Fibroblast of lung (primary cell): Measurements from ENCODE around the gene STAC2. TPM values are rescaled to one million over a fixed set of nuclear protein-coding genes. Genes with fewer than 3 reads are reported as not detected.

ENCODE experiments used
- DNase-seq, 2 donors: peaks; one replicate each; pipeline versions ENCODE4 v3.0.0 to v3.0.0-alpha.2; 2010; ENCODE audit warnings: low read depth in 2 of 2
- H2AFZ ChIP-seq: 2 replicates; pipeline ENCODE4 v1.5.1; 2012; ENCODE audit warnings: low read length, control low read depth, inconsistent platforms
- H3K27ac ChIP-seq: 2 replicates; pipeline ENCODE4 v1.5.1; 2011; ENCODE audit warnings: low read length, control low read depth; ENCODE audit not compliant: insufficient read depth
- H3K27me3 ChIP-seq: 2 replicates; pipeline ENCODE4 v1.5.1; 2011; ENCODE audit warnings: mild to moderate bottlenecking, low read length; ENCODE audit not compliant: control insufficient read depth, insufficient read depth
- H3K36me3 ChIP-seq: 2 replicates; pipeline ENCODE4 v1.5.1; 2011; ENCODE audit warnings: low read length; ENCODE audit not compliant: control insufficient read depth, insufficient read depth
- H3K4me1 ChIP-seq: 2 replicates; pipeline ENCODE4 v1.5.1; 2011; ENCODE audit warnings: low read length; ENCODE audit not compliant: control insufficient read depth, insufficient read depth; ENCODE audit errors: extremely low read depth
- H3K4me2 ChIP-seq: 2 replicates; pipeline ENCODE4 v1.5.1; 2011; ENCODE audit warnings: low read length, control low read depth; ENCODE audit not compliant: insufficient read depth; ENCODE audit errors: extremely low read depth
- H3K4me3 ChIP-seq, 4 experiments: fragments of 200-600 bp in 1 of 4; sonication (generic) in 1 of 4; replicated peaks in 1 of 4; 2 replicates each; pipeline ENCODE4 v1.5.1; 2011 to 2016; ENCODE audit warnings: low read length in 4 of 4, low read depth in 3 of 4, mild to moderate bottlenecking in 3 of 4, control low read depth in 2 of 4, inconsistent platforms in 1 of 4, mixed read lengths in 1 of 4; ENCODE audit not compliant: insufficient read depth in 1 of 4; ENCODE audit errors: control extremely low read depth in 1 of 4
- H3K79me2 ChIP-seq: 2 replicates; pipeline ENCODE4 v1.5.1; 2012; ENCODE audit warnings: mild to moderate bottlenecking, low read length, inconsistent platforms; ENCODE audit not compliant: control insufficient read depth, insufficient read depth
- H3K9ac ChIP-seq: 2 replicates; pipeline ENCODE4 v1.5.1; 2011; ENCODE audit warnings: mild to moderate bottlenecking, low read length, control low read depth; ENCODE audit not compliant: insufficient read depth
- H3K9me3 ChIP-seq: 2 replicates; pipeline ENCODE4 v1.5.1; 2012; ENCODE audit warnings: low read depth, low read length; ENCODE audit not compliant: control insufficient read depth, insufficient read depth
- H4K20me1 ChIP-seq: 2 replicates; pipeline ENCODE4 v1.5.1; 2011; ENCODE audit warnings: low read length; ENCODE audit not compliant: control insufficient read depth, insufficient read depth; ENCODE audit errors: extremely low read depth
- EZH2 ChIP-seq: IDR thresholded peaks from 2 replicates; pipeline ENCODE4 v1.5.1; 2012; ENCODE audit warnings: low read length, control low read depth, mild to moderate bottlenecking; ENCODE audit errors: missing control alignments
- polyA plus RNA-seq, 2 donors: library from polyadenylated mRNA; depleted of rRNA in 1 of 2; stranded (reverse) in 1 of 2; unstranded in 1 of 2; fragments of >200 nt; gene quantifications; 2 replicates each; pipeline ENCODE4 v1.2.1, GENCODE V29; 2011 to 2012; ENCODE audit warnings: missing spikeins in 1 of 2
- total RNA-seq: library from RNA; depleted of rRNA; stranded (reverse); fragments of >200 nt; gene quantifications from 2 replicates; pipeline ENCODE4 v1.2.1, GENCODE V29; 2014
- TF ChIP-seq, protein P1 (sequence below), 2 donors: IDR thresholded peaks in 1 of 2; conservative IDR thresholded peaks in 1 of 2; 1 replicate in 1 of 2; 2 replicates in 1 of 2; pipeline ENCODE4 v1.5.1; 2011 to 2012; ENCODE audit warnings: low read length in 2 of 2, control low read depth in 1 of 2, inconsistent platforms in 1 of 2, low read depth in 1 of 2, mild to moderate bottlenecking in 1 of 2

Gene STAC2
- total and polyA plus RNA-seq, 2 donors (not counting 1 experiment from before 2014, with no cell fraction given): 0.01 TPM; not detected in 1

DNA sequence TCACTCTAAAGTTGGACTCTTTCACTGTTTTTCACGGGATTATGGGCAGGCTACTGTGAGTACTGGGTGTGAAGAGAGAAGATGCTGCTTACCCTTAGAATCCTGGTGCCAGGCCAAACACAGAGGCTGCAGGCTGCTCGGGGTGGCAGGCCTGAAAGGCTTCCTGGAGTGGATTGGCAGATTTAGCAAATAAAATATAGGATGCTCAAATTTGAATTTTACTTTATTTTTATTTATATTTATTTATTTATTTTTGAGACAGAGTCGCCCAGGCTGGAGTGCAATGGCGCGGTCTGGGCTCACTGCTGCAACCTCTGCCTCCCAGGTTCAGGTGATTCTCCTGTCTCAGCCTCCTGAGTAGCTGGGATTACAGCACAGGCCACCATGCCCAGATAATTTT is 14.9 kb upstream of the STAC2 start:
- H3K4me1 ChIP-seq: no peaks in the 10 kb centered on the region
- no peak for DNase-seq
- TF ChIP-seq, protein P1, sequence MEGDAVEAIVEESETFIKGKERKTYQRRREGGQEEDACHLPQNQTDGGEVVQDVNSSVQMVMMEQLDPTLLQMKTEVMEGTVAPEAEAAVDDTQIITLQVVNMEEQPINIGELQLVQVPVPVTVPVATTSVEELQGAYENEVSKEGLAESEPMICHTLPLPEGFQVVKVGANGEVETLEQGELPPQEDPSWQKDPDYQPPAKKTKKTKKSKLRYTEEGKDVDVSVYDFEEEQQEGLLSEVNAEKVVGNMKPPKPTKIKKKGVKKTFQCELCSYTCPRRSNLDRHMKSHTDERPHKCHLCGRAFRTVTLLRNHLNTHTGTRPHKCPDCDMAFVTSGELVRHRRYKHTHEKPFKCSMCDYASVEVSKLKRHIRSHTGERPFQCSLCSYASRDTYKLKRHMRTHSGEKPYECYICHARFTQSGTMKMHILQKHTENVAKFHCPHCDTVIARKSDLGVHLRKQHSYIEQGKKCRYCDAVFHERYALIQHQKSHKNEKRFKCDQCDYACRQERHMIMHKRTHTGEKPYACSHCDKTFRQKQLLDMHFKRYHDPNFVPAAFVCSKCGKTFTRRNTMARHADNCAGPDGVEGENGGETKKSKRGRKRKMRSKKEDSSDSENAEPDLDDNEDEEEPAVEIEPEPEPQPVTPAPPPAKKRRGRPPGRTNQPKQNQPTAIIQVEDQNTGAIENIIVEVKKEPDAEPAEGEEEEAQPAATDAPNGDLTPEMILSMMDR (conservative IDR thresholded peaks at IDR 0.05 in 1 of 2, IDR thresholded peaks at IDR 0.05 in 1 of 2; ENCODE audit: low read depth in 1 of 2, low read length in 2 of 2): no peak
- TF ChIP-seq EZH2: no peak
- H4K20me1 ChIP-seq: no peaks in the 10 kb centered on the region
- H3K4me2 ChIP-seq: no peak overlapping the region
- no peak overlapping the region for H2AFZ ChIP-seq
- no peaks in the 10 kb centered on the region for H3K9me3 ChIP-seq
- peaks cover 12% of the 10 kb centered on the region for H3K27me3 ChIP-seq
- no peak overlapping the region for H3K4me3 ChIP-seq
- no peaks in the 10 kb centered on the region for H3K79me2 ChIP-seq
- no peak overlapping the region for H3K27ac ChIP-seq
- no peaks in the 10 kb centered on the region for H3K36me3 ChIP-seq
- no peak overlapping the region for H3K9ac ChIP-seq

DNA sequence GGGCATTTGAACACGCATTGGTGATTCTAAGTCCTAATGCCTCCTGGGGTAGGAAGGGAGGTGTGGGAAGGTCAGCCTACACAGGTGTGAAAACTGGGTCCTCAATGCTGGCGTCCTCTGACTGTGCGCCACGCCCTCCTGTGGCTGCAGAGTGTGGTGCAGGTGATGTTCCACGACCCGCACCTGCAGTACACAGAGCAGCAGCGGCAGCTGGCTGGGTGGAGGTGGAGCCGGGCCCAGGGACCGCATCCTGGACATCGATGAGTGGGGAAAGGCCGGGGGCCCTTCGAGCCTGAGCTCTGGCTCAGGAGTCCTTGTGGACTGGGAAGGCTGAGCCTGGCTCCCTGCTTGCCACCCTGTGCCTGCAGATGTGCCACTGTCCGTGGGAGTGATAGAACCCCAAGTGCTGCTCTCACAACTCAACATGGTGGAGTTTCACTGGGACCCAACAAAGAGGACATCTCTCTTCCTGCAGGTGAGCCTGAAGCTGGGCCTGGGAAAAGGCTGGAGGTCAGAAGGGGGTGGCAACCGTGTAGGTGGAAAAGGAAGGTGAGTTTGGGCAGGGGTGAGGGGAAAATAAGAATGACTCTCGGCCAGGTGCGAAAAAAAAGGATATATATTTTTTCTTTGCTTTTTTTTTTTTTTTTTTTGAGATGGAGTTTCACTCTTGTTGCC is 14.0 kb upstream of the STAC2 start:
- DNase-seq: no peak
- no peak overlapping the region for H3K4me3 ChIP-seq

DNA sequence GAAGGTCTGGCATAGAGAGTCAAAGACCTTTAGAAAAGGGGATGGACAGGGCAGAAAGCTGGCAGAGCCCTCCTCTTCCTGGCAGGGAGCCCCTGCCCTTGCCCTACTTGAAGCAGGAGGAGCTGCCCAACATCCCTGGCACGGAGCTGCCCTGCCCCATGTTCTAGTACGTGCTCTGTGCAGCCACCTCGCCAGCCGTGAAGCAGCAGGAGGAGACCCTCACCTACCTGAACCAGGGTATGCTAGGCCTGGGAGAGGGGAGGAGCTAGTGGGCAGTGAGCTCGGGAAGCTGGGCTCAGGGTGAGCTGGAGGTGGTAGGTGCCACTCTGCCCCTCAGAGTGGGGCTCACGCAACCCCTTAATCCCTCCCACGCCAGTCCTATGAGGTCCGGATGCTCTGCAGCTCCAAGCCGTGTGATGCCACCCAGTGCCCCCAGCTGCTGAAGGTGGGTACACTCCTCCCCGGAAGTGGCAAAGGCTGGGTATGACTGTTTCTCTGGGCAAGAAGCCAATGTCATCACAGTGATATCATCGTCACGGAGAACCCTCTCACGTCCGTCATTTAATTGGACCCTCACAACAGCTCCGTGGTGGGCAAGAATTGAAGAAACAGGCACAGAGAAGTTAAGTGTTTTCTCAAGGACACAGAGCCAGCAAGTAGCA is 12.7 kb upstream of the STAC2 start:
- no peaks in the 10 kb centered on the region for H3K79me2 ChIP-seq
- TF ChIP-seq, protein P1 (conservative IDR thresholded peaks at IDR 0.05 in 1 of 2, IDR thresholded peaks at IDR 0.05 in 1 of 2; ENCODE audit: low read depth in 1 of 2, low read length in 2 of 2): no peak
- TF ChIP-seq EZH2: no peak
- no peak overlapping the region for H3K9ac ChIP-seq
- no peak overlapping the region for H3K4me2 ChIP-seq
- H3K4me1 ChIP-seq: no peaks in the 10 kb centered on the region
- no peak overlapping the region for H2AFZ ChIP-seq
- H3K9me3 ChIP-seq: no peaks in the 10 kb centered on the region
- H3K36me3 ChIP-seq: no peaks in the 10 kb centered on the region
- DNase-seq: no peak
- no peaks in the 10 kb centered on the region for H4K20me1 ChIP-seq
- no peak overlapping the region for H3K4me3 ChIP-seq
- H3K27ac ChIP-seq: no peak overlapping the region
- peaks cover 12% of the 10 kb centered on the region for H3K27me3 ChIP-seq

More for the DNA sequence above, 14.0 kb upstream of the STAC2 start:
- no peaks in the 10 kb centered on the region for H3K36me3 ChIP-seq
- H3K9ac ChIP-seq: no peak overlapping the region
- H3K4me1 ChIP-seq: no peaks in the 10 kb centered on the region
- H2AFZ ChIP-seq: no peak overlapping the region
- H3K79me2 ChIP-seq: no peaks in the 10 kb centered on the region
- H3K9me3 ChIP-seq: no peaks in the 10 kb centered on the region
- no peak overlapping the region for H3K27ac ChIP-seq
- H4K20me1 ChIP-seq: no peaks in the 10 kb centered on the region
- H3K27me3 ChIP-seq: peaks cover 12% of the 10 kb centered on the region
- TF ChIP-seq, protein P1 (conservative IDR thresholded peaks at IDR 0.05 in 1 of 2, IDR thresholded peaks at IDR 0.05 in 1 of 2; ENCODE audit: low read depth in 1 of 2, low read length in 2 of 2): peak; percentile 23 to 50
- no peak for TF ChIP-seq EZH2
- no peak overlapping the region for H3K4me2 ChIP-seq
